ENCODE measurements around the gene PIP4K2A. TPM values are rescaled to one million over a fixed set of nuclear protein-coding genes. Genes with fewer than 3 reads are reported as not detected.

PIP4K2A gene
- total RNA-seq, 1 donor from 2014 or later: 28.6 TPM

GRCh38 chr10:22647244-22647643 is 67.1 kb downstream of the PIP4K2A start:
- DNase-seq (ENCODE audit: low read depth): no peak
- no peak overlapping the region for H3K4me3 ChIP-seq (ENCODE audit: low read depth, low read length)
- no peak for TF ChIP-seq CTCF (conservative IDR thresholded peaks at IDR 0.05; ENCODE audit: low read depth, low read length)

- TF ChIP-seq CTCF (conservative IDR thresholded peaks at IDR 0.05; ENCODE audit: low read depth, low read length): no peak
- H3K4me3 ChIP-seq (ENCODE audit: low read depth, low read length): no peak overlapping the region
- no peak for DNase-seq (ENCODE audit: low read depth)
Observed at GRCh38 chr10:22646388-22646853, 68.0 kb downstream of the PIP4K2A start.

- no peak for TF ChIP-seq CTCF (conservative IDR thresholded peaks at IDR 0.05; ENCODE audit: low read depth, low read length)
- H3K4me3 ChIP-seq (ENCODE audit: low read depth, low read length): no peak overlapping the region
- no peak for DNase-seq (ENCODE audit: low read depth)
Observed at GRCh38 chr10:22644222-22644621, 70.2 kb downstream of the PIP4K2A start.

GRCh38 chr10:22643775-22644174 is 70.6 kb downstream of the PIP4K2A start:
- H3K4me3 ChIP-seq (ENCODE audit: low read depth, low read length): no peak overlapping the region
- no peak for TF ChIP-seq CTCF (conservative IDR thresholded peaks at IDR 0.05; ENCODE audit: low read depth, low read length)
- no peak for DNase-seq (ENCODE audit: low read depth)

- DNase-seq (ENCODE audit: low read depth): no peak
- no peak overlapping the region for H3K4me3 ChIP-seq (ENCODE audit: low read depth, low read length)
- TF ChIP-seq CTCF (conservative IDR thresholded peaks at IDR 0.05; ENCODE audit: low read depth, low read length): no peak
Observed at GRCh38 chr10:22643116-22643515, 71.3 kb downstream of the PIP4K2A start.

- DNase-seq (ENCODE audit: low read depth): no peak
- TF ChIP-seq CTCF (conservative IDR thresholded peaks at IDR 0.05; ENCODE audit: low read depth, low read length): no peak
- H3K4me3 ChIP-seq (ENCODE audit: low read depth, low read length): no peak overlapping the region
Observed at GRCh38 chr10:22641743-22642142, 72.6 kb downstream of the PIP4K2A start.

GRCh38 chr10:22640359-22640758 is 74.0 kb downstream of the PIP4K2A start:
- H3K4me3 ChIP-seq (ENCODE audit: low read depth, low read length): no peak overlapping the region
- no peak for TF ChIP-seq CTCF (conservative IDR thresholded peaks at IDR 0.05; ENCODE audit: low read depth, low read length)
- DNase-seq (ENCODE audit: low read depth): no peak

Data from epithelial cell of proximal tubule (primary cell).